GM08714 (cell line): ENCODE results near the gene KIF5C.
"Not testable (repeated sequence)": the region's sequence is repeated elsewhere in the genome, so short reads cannot be mapped to it uniquely, and the experiment has no call there.

Experiments
- H3K4me3 ChIP-seq: fragments of 200-500 bp; sonication (Bioruptor generic); 2 replicates; pipeline ENCODE4 v1.5.1; 2014; ENCODE audit warnings: mild to moderate bottlenecking, low read length, inconsistent platforms
- ZNF274 ChIP-seq: IDR thresholded peaks from 2 replicates; pipeline ENCODE4 v1.6.1; 2012; ENCODE audit warnings: mild to moderate bottlenecking, low read depth, low read length

Gene KIF5C

DNA sequence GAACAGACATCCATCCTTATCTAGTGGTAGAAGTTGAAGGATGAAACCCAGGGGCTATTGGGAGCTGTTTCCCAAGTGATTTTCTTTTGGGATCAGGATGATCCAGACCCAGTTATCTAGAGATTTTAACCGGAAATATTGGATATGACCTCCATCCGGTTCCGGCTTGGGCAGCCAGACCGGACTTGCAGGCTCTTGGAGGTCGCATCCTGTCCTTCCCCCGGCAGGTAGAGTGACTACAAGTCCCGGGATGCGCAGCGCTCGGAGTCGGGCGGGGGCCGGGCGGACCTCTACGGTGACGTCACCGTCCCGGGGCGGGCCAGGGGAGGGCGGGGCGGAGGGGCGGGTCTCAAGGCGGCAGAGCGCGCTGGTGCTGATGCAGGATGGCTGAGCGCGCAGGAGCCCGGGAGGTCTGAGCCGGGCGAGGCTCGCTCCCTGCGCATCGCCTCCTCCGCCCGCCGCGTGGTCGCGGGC lies at the start of gene KIF5C:
TSS of gene KIF5C (plus strand) at position 360 of the 474 bp plus-strand sequence. CDS start 391 bp downstream, outside the sequence.
- peak within 1 kb of the TSS; percentile 43 for H3K4me3 ChIP-seq
- TF ChIP-seq ZNF274, result no peak

- no peak overlapping the region for H3K4me3 ChIP-seq
- no peak for TF ChIP-seq ZNF274
These were observed 48.2 kb upstream of the KIF5C start for GRCh38 chr2:148826791-148827190.

GRCh38 chr2:148828941-148829340 lies 46.1 kb upstream of the KIF5C start:
- no peak overlapping the region for H3K4me3 ChIP-seq
- no peak for TF ChIP-seq ZNF274

- no peak overlapping the region for H3K4me3 ChIP-seq
- TF ChIP-seq ZNF274, result no peak
These were observed 45.4 kb upstream of the KIF5C start for GRCh38 chr2:148829618-148830017.

GRCh38 chr2:148832637-148833036 lies 42.4 kb upstream of the KIF5C start:
- H3K4me3 ChIP-seq, result no peak overlapping the region
- no peak for TF ChIP-seq ZNF274

DNA sequence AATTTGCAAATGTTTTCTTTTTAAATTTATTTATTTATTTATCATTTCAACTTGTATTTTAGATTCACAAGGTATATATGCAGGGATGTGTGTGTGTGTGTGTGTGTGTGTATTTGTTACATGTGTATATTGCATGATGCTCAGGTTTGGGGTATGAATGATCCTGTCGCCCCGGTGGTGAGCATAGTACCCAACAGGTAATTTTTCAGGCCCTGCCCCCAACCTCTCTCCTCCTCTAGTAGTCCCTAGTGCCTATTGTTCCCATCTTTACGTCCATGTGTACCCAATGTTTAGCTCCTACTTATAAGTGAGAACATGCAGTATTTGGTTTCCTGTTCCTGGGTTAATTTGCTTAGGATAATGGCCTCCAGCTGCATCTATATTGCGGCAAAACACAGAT lies 33.0 kb upstream of the KIF5C start:
- TF ChIP-seq ZNF274, result no peak
- no peak overlapping the region for H3K4me3 ChIP-seq

DNA sequence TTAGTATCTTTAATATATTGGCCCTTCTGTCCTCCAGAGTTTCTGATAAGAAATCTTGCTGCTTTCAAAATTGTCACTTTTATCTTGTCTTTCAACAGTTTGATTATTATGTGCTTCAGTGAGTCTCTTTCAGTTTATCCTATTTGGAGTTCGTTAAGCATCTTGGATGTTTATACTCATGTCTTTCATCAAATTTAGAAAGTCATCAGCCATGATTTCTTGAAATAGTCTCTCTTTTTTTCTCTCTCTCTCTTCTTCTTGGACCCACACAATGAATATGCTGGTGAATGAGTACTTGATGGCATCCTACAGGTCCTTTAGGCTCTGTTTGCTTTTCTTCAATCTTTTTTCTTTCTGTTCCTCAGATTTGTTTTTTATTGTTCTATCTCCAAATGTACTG lies 26.9 kb upstream of the KIF5C start:
- TF ChIP-seq ZNF274, result no peak
- H3K4me3 ChIP-seq, result no peak overlapping the region

GRCh38 chr2:148853458-148853857 lies 21.6 kb upstream of the KIF5C start:
- no peak for TF ChIP-seq ZNF274
- H3K4me3 ChIP-seq, result no peak overlapping the region

GRCh38 chr2:148860037-148860436 lies 15.0 kb upstream of the KIF5C start:
- TF ChIP-seq ZNF274, result no peak
- H3K4me3 ChIP-seq, result no peak overlapping the region

DNA sequence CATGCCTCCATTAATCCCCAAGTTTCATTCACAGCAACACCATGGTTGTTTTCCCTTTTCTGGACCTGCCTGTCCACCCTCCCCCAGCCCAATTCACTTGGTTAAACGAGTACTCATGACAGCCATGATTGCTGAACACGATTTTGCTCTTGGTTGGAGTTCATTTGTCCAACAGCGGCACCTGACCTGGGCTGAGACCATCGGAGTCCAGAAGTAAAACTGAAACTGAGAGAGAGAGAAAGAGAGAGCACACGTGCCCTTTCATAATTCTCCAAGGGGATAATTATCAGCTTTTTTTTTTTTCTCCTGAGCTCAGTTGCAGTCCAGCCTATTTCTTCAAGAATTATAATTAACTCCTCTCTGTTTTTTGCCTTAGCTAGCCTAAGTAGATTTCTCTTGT lies 13.7 kb upstream of the KIF5C start:
- no peak overlapping the region for H3K4me3 ChIP-seq
- no peak for TF ChIP-seq ZNF274

DNA sequence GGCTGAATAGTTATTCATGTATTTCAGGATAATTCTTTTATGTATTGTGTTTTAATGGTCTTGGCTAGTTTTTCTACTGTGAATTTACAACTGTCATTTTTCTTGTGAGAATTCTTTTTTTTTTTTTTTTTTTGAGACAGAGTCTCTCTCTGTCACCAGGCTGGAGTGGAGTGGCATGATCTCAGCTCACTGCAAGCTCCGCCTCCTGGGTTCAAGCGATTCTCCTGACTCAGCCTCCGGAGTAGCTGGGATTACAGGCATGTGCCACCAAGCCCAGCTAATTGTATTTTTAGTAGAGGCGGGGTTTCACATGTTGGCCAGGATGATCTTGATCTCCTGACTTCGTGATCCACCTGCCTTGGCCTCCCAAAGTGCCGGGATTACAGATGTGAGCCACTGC lies 12.5 kb upstream of the KIF5C start:
- not testable (repeated sequence) for H3K4me3 ChIP-seq

GRCh38 chr2:148865512-148865911 lies 9.5 kb upstream of the KIF5C start:
- H3K4me3 ChIP-seq, result no peak overlapping the region
- TF ChIP-seq ZNF274, result no peak

DNA sequence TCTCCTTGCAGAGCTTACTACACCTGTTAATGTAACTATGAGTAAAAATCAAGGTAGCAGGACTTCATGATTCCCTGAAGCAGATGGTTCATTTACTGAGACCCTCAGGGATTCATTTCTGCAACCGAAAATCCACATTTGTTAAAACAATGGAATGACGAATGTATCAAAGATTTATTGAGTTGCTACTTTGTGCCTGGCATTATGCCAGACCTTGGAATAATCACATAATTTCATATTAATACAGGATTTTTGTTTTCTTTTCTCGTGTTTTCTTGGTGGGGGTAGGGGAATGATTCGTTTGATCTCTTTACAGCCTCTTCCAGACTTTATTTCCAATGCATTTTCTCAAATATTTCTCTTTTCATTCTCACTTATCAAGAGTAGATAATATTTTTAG lies 8.9 kb upstream of the KIF5C start:
- TF ChIP-seq ZNF274, result no peak
- H3K4me3 ChIP-seq, result no peak overlapping the region

DNA sequence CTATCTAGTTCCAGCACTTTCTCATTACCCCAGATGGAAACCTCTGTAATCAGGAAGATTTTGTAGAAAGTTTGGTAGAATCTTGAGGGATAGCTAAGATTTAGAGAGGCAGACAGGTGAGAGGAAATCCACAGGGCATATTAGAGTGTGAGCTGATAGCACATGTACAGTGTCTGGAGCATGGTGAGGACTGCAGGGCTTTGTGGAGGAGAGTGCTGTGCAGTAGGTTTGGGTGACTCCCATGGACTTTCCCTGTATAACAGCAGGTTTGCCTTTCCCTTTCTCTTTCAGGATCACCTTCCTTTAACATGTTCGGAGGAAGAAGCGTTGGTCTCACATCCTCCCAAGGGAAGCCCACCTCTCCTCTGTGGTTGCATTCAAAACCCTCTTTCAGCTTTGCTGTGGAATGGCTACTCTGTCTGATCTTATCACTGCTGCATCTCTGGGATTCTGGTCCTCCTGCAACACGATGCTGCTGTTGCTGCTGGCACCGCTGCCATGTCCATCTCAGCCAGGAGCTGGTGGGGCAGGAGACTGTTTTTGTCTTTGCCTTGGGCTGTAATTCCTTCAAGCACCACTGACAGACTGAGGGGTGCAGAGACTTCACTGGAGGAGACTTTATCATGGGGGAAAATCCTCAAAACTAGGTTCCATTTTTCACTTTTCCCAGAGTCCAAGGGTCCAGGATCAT lies 7.8 kb upstream of the KIF5C start:
- no peak overlapping the region for H3K4me3 ChIP-seq
- no peak for TF ChIP-seq ZNF274

GRCh38 chr2:148875387-148876051 lies 492 bp downstream of the KIF5C start:
- no peak for TF ChIP-seq ZNF274
- H3K4me3 ChIP-seq, result peak overlapping the region; percentile 43
